ENCODE results near the gene WDR90.

Gene WDR90

GRCh38 chr16:626787-627453, 22.2 kb upstream of the WDR90 start:
- DNase-seq = no peak

DNA sequence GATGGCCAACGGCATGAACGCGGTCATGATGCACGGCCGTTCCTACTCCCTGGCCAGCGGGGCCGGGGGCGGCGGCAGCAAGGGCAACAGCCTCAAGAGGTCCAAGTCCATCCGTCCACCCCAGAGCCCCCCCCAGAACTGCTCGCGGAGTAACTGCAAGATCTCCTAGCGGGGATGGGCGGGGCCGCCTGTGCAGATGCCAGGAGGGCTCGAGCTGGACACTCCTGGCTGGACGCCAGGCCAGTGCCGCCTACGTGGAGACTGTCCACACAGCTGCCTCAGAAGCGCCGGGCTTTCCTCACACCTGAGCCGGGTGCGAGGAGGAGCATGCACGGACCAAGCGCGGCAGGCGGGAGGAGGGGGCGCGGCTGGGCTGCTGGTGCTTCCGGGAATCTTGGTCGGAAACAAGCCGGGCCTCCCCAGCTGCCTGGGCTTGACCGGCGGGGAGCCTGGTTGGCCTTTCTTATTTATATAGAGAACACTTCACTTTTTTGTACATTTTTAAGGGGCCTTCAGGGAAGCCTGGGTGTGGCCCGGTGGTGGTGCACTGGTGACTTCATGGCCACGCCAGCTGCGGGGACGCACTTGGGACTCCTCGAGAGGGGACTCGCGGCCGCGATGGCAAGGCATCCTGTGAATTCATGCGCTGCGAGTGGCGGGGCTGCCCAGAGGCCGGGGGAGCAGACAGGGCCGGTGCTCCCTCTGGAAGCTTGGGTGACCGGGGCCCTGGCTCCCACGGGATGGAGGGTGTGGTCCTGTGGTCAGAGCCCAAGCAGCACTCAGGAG, 21.5 kb upstream of the WDR90 start:
- peak; percentile 21 for DNase-seq

- DNase-seq = no peak
These were observed 20.7 kb upstream of the WDR90 start for GRCh38 chr16:628321-629061.

- DNase-seq = no peak
These were observed 19.9 kb upstream of the WDR90 start for GRCh38 chr16:629185-629832.

GRCh38 chr16:629833-630248, 19.3 kb upstream of the WDR90 start:
- no peak for DNase-seq

DNA sequence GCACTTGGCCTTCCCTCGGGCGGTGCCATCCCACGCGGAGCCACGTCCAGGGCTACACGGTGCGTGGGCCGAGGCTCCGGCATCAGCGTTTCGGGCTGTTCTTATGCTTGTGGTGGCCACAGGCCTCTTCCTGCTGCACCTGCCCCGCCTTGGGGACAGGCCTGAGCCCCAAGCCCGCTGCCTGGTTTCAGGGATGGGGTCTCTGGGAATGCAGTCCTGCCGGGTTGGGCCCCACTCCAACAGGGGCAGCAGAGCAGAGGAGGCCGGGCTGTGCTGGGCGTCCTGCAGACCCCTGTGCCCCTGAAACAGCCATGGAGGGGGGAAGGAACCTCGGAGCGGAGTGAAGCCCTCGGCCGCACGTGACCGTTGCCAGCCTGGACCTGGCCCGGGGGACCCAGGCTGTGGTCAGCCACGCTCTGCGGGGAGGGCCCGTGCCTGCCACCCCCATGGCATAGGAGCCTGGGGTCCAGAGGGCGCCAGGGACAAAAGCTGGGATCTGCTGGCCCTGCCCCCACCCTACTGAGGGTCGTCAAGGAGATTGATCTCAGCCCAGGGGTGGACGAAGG, 18.8 kb upstream of the WDR90 start:
- DNase-seq = no peak

DNA sequence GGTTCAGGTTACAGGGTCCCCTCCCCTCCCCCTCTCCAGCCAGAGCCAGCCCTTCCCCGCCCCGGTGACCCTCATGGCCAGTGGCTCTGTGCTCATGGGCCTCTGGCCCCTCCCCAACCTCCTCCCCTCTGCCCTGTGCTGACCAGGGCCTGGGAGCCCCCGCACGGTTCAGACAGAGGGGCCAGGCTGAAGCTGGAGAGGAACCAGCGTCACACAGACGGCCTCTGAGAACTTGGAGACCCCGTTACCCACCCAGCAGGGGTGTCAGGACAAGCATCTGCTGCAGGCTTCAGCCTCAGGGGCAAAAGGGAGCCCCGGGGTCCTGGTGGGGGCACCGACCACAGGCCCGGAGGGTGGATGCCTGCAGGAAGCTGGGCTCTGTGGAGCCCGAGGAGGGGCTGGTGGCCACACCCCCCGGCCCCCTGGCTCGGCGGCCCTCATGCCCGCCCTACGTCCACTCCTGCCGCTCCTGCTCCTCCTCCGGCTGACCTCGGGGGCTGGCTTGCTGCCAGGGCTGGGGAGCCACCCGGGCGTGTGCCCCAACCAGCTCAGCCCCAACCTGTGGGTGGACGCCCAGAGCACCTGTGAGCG, 18.3 kb upstream of the WDR90 start, which contains the start of gene WFIKKN1:
Gene WFIKKN1, plus strand, starts transcription at position 171 of the 591 bp plus-strand sequence. Its CDS starts 269 bp downstream, at position 440.
- no peak for DNase-seq

DNA sequence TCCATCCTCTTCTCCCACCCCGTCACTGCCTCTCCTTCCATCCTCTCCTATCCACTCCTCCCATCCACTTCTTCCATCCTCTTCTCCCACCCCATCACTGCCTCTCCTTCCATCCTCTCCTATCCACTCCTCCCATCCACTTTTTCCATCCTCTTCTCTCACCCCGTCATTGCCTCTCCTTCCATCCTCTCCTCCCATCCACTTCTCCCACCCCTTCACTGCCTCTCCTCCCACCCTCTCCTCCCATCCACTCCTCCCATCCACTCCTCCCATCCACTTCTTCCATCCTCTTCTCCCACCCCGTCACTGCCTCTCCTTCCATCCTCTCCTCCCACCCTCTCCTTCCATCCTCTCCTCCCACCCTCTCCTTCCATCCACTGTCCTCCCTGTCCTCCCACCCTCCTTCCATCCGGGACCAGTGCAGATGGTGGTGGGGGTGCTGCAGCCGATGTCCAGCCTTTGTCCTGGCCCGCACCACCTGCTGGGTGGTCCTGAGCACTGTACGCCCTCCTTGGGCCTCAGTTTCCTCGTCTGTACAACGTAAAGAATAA, 17.3 kb upstream of the WDR90 start:
- no peak for DNase-seq

DNA sequence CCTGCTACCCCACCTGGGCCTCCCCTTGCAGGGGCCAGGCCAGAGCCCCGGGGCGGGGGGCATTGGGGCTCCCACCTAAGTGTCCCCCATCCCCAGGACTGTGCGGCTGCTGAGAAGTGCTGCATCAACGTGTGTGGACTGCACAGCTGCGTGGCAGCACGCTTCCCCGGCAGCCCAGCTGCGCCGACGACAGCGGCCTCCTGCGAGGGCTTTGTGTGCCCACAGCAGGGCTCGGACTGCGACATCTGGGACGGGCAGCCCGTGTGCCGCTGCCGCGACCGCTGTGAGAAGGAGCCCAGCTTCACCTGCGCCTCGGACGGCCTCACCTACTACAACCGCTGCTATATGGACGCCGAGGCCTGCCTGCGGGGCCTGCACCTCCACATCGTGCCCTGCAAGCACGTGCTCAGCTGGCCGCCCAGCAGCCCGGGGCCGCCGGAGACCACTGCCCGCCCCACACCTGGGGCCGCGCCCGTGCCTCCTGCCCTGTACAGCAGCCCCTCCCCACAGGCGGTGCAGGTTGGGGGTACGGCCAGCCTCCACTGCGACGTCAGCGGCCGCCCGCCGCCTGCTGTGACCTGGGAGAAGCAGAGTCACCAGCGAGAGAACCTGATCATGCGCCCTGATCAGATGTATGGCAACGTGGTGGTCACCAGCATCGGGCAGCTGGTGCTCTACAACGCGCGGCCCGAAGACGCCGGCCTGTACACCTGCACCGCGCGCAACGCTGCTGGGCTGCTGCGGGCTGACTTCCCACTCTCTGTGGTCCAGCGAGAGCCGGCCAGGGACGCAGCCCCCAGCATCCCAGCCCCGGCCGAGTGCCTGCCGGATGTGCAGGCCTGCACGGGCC, 16.5 kb upstream of the WDR90 start:
- no peak for DNase-seq

- no peak for DNase-seq
These were observed 15.7 kb upstream of the WDR90 start for GRCh38 chr16:633336-634050.

DNA sequence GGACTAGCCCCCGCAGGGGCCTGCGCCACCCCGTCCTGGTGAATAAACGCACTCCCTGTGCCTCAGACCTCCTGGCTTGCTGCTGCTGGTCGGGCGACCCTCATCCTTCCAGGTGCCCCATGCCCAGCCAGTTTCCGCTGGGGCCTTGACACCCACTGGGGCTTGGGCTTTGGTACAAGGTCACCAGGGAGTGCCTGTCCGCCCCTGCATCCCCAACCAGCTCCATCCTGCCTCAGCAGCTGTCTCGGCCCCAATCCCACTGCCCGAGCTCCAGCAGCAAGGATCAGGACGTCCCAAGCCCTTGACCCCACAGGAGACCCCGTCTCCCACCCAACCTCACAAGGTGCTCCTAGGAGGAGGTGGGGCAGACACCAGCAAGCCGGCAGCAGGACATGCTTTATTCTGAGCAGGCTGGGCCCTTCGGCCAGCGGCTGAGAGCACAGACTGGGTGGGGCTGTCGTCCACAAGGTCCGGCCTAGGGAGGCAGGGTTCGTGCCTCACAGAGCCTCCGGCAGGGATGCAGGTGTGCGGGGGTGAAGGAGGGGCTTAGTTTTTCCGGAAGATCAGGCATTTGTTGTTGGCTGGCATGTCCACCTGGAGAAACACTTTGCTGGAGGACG, 15.0 kb upstream of the WDR90 start:
- no peak for DNase-seq

- DNase-seq = no peak
These were observed 14.2 kb upstream of the WDR90 start for GRCh38 chr16:634996-635395.

DNA sequence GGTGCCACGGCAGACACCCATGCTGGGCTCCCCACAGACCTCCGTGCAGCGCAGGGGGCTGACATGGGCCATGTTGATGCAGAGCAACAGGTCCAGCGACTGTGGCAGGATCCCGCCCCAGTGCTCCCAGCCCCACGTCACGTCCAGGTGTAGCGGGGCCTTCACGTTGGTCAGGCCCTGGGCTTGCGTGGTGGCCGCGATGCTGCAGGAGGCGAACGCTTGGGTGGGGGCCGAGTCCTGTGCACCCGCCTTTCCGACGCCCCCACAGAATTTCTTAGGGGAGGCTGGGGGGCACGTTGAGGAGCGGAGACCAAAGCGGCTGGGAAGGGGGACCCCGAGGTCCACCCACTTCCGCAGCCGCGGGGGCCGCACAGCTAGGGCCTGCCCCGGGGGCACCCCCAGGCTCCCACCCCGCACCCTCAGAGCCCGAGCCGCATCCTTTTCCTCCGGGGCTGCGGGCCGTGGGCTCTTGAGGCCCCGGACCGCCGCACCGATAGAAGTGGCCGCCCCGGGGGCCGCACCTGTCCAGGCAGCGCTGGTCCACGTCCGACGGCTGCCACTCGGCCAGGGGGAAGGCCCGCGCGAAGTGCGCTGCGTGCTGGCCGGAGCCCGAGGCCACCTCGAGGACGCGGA, 13.5 kb upstream of the WDR90 start:
- no peak for DNase-seq

DNA sequence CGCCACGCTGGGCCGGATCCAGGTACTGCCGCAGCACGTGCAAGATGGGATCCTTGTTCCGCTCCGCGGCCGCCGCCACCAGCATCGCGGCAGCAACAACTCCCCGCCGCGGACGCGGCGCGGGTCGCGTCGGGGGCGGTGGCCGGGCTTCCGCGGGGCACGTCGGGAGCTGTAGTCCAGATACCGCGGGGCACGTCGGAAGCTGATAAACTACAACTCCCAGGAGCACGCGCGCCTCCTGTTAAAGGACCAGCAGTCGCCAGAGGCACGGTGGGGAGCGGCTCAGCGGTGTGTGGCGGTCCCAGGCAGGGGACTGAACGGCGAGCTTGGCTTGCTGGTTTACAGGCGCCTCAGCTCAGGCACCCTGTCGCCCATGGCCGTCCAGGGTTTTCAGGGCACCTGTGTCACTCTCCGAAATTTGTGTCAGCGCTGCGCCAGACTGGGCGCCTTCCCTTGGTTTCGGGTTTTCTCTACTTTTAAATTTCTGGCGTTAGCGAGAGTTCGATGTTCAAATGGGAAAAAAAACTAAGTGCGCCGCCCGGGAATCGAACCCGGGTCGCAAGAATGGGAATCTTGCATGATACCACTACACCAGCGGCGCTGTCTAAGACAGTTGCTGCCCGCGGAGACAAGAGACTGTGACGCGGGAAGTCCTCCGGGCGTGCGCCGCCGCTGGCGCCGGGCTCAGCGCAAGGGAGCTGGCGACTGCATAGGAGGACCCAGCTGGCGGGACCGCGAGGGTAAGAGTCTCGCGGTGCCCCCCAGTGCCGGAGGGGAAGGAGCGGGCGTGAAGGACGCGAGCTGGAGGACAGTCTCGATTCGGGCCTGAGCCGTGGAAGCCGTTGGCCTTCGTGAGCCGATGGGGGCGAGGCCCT, 12.7 kb upstream of the WDR90 start, which contains the start of gene METTL26:
Gene METTL26, minus strand, starts transcription at position 100 of the 875 bp plus-strand sequence. Its CDS starts 15 bp downstream, at position 85.
- DNase-seq = peak; percentile 67

DNA sequence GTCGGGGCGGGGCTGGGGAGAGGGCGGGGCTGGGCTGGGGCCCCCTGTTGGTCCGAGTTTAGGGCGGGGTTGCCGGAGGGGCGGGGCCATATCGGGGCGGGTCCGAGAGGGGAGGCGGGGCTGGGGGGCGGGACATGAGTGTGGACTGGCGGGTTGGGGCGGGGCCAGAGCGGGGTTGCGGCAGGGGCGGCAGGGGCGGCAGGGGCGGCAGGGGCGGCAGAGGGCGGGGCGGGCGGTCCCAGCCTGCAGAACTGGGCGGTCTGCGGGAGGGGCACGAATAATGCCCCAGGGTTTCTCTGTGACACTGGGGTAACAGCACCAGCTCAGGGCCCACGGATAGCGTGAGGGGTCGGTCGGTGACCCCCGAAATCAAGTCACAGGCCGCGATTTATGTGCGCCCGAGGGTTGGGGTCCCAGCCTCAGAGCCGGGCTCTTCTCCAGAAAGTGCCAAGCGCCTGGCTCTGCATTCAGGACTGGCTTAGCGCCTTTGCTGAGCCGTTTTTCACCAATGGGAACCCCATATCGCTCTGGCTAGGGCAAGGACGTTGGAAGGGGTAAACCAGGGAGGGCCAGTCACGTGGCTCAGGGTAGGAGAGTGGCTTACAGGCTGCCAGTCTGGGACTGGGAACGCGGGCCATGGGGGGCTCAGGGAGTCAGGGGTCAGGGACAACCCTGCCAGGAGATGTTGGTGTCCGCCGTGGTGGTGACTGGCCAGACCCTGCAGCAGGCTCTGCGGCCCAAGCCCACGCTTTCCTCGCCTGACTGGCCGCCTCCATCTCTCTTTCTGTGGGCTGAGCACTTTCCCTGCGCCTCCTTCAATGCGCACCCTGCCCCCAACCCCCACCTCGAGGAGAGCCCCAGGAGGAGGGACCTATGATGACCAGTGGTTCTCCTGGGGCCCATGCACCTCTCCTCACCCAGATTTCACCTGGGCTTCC, 11.8 kb upstream of the WDR90 start:
- no peak for DNase-seq

- no peak for DNase-seq
These were observed 11.1 kb upstream of the WDR90 start for GRCh38 chr16:638034-638543.

GRCh38 chr16:638836-639235, 10.3 kb upstream of the WDR90 start:
- DNase-seq = no peak

All from NCI-H748 treated with DMSO at 0.1 percent for 48 hours (cell line).